GM23338 (cell line): Measurements from ENCODE around the gene SLC22A5. TPM values are rescaled to one million over a fixed set of nuclear protein-coding genes. Genes with fewer than 3 reads are reported as not detected.

Experiments used
- ATAC-seq: fragments of 200-7000 bp; cut with Tn5 transposase; 3 replicates; pipeline ENCODE4 v1.9.1; 2020
- DNase-seq: peaks from one replicate; pipeline ENCODE4 v3.0.0-alpha.2; 2015; ENCODE audit warnings: low spot score
- H2AFZ ChIP-seq: fragments of 200-600 bp; sonication (generic); 2 replicates; pipeline ENCODE4 v1.8.0; 2016; ENCODE audit warnings: antibody characterized with exemption, mild to moderate bottlenecking, moderate library complexity
- H3F3A ChIP-seq: fragments of 200-600 bp; sonication (generic); replicated peaks from 2 replicates; pipeline ENCODE4 v1.8.0; 2017; ENCODE audit warnings: antibody characterized with exemption, mixed run types, low read depth
- H3K27ac ChIP-seq: fragments of 200-600 bp; sonication (generic); 2 replicates; pipeline ENCODE4 v1.6.1; 2016; ENCODE audit warnings: low read depth
- H3K27me3 ChIP-seq: fragments of 200-600 bp; sonication (generic); 2 replicates; pipeline ENCODE4 v1.8.0; 2016; ENCODE audit warnings: mild to moderate bottlenecking, mixed run types, moderate library complexity; ENCODE audit not compliant: insufficient read depth
- H3K36me3 ChIP-seq: fragments of 200-600 bp; sonication (generic); 2 replicates; pipeline ENCODE4 v1.8.0; 2016; ENCODE audit warnings: mild to moderate bottlenecking; ENCODE audit not compliant: insufficient read depth
- H3K4me1 ChIP-seq: fragments of 200-600 bp; sonication (generic); 2 replicates; pipeline ENCODE4 v1.8.0; 2016; ENCODE audit warnings: mild to moderate bottlenecking, moderate library complexity; ENCODE audit not compliant: insufficient read depth
- H3K4me2 ChIP-seq: fragments of 200-600 bp; sonication (generic); 2 replicates; pipeline ENCODE4 v1.7.1; 2017; ENCODE audit warnings: mixed run types
- H3K4me3 ChIP-seq: fragments of 200-600 bp; sonication (generic); 2 replicates; pipeline ENCODE4 v1.6.1; 2016; ENCODE audit warnings: mixed run types
- H3K79me2 ChIP-seq: fragments of 200-600 bp; sonication (generic); replicated peaks from 2 replicates; pipeline ENCODE4 v1.8.0; 2017; ENCODE audit warnings: mild to moderate bottlenecking; ENCODE audit not compliant: insufficient read depth
- H3K9me2 ChIP-seq: fragments of 200-600 bp; sonication (generic); 2 replicates; pipeline ENCODE4 v1.8.0; 2017; ENCODE audit not compliant: insufficient read depth
- H4K20me1 ChIP-seq: fragments of 200-600 bp; sonication (generic); replicated peaks from 2 replicates; pipeline ENCODE4 v1.8.0; 2017; ENCODE audit warnings: mild to moderate bottlenecking; ENCODE audit not compliant: insufficient read depth
- H3K27ac Mint-ChIP-seq: 2 replicates; pipeline ENCODE4 v1.8.0; 2020; ENCODE audit warnings: inconsistent platforms, mild to moderate bottlenecking, moderate library complexity, mixed read lengths
- H3K27me3 Mint-ChIP-seq: 3 replicates; pipeline ENCODE4 v1.8.0; 2022; ENCODE audit warnings: low read depth, mild to moderate bottlenecking, moderate library complexity, mixed read lengths, inconsistent platforms; ENCODE audit not compliant: insufficient read depth, poor library complexity
- H3K36me3 Mint-ChIP-seq: 3 replicates; pipeline ENCODE4 v1.8.0; 2021; ENCODE audit warnings: low read depth, mild to moderate bottlenecking, inconsistent platforms, moderate library complexity, mixed read lengths
- H3K4me1 Mint-ChIP-seq: 3 replicates; pipeline ENCODE4 v1.8.0; 2020; ENCODE audit warnings: mild to moderate bottlenecking, inconsistent platforms, mixed read lengths
- H3K4me3 Mint-ChIP-seq: 3 replicates; pipeline ENCODE4 v1.8.0; 2021; ENCODE audit warnings: moderate library complexity, mild to moderate bottlenecking, inconsistent platforms, mixed read lengths
- H3K9me3 Mint-ChIP-seq: 3 replicates; pipeline ENCODE4 v1.8.0; 2020; ENCODE audit warnings: moderate library complexity, mild to moderate bottlenecking, inconsistent platforms, mixed read lengths
- CREB1 ChIP-seq: fragments of 250-450 bp; sonication (Bioruptor Pico); IDR thresholded peaks from 2 replicates; pipeline ENCODE4 v1.5.0; 2020; ENCODE audit warnings: low read depth, mild to moderate bottlenecking, moderate library complexity
- EZH2 ChIP-seq: fragments of 200-600 bp; sonication (generic); IDR thresholded peaks from one replicate; pipeline ENCODE4 v1.8.0; 2017; ENCODE audit warnings: antibody characterized with exemption, mild to moderate bottlenecking, low read depth; ENCODE audit not compliant: unreplicated experiment
- EZH2phosphoT487 ChIP-seq: fragments of 200-600 bp; sonication (generic); IDR thresholded peaks from one replicate; pipeline ENCODE4 v1.8.1; 2018; ENCODE audit warnings: antibody characterized with exemption; ENCODE audit not compliant: unreplicated experiment
- JUNB ChIP-seq: IDR thresholded peaks from one replicate; pipeline ENCODE4 v1.6.1; 2016; ENCODE audit warnings: antibody characterized with exemption; ENCODE audit not compliant: unreplicated experiment
- NANOG ChIP-seq: IDR thresholded peaks from 2 replicates; pipeline ENCODE4 v1.6.1; 2016; ENCODE audit warnings: antibody characterized with exemption, borderline replicate concordance
- POLR2AphosphoS5 ChIP-seq: IDR thresholded peaks from 2 replicates; pipeline ENCODE4 v1.6.1; 2016; ENCODE audit warnings: antibody characterized with exemption, low read depth
- STAT1 ChIP-seq: IDR thresholded peaks from one replicate; pipeline ENCODE4 v1.6.1; 2016; ENCODE audit warnings: antibody characterized with exemption; ENCODE audit not compliant: unreplicated experiment
- ZNF114 ChIP-seq: fragments of 250-450 bp; sonication (Bioruptor Pico); IDR thresholded peaks from 2 replicates; pipeline ENCODE4 v1.5.0; 2020; ENCODE audit warnings: mild to moderate bottlenecking, moderate library complexity
- ZNF331 ChIP-seq: fragments of 250-450 bp; sonication (Bioruptor Pico); IDR thresholded peaks from 2 replicates; pipeline ENCODE4 v1.5.0; 2020; ENCODE audit warnings: low read depth, mild to moderate bottlenecking, moderate library complexity
- polyA plus RNA-seq: library from polyadenylated mRNA; unstranded; fragments of >200 nt; fragmentation: Nextera tagmentation; extraction: Ambion mirVana; gene quantifications from 2 replicates; pipeline ENCODE4 v1.2.1, GENCODE V29; 2016
- total RNA-seq: library from RNA; depleted of rRNA; stranded (reverse); fragments of >200 nt; shearing (Covaris generic); gene quantifications from 2 replicates; pipeline ENCODE4 v1.2.3, GENCODE V29; 2014
- TF ChIP-seq, protein P1 (sequence below), 2 experiments: fragments of 200-600 bp in 1 of 2; sonication (generic) in 1 of 2; conservative IDR thresholded peaks; 2 replicates each; pipeline versions ENCODE4 v1.5.1 to v1.6.1; 2016 to 2017; ENCODE audit warnings: antibody characterized with exemption in 2 of 2, low read depth in 2 of 2, mild to moderate bottlenecking in 2 of 2, moderate library complexity in 1 of 2
- TF ChIP-seq, protein P2 (sequence below): IDR thresholded peaks from 2 replicates; pipeline ENCODE4 v1.6.1; 2016; ENCODE audit warnings: antibody characterized with exemption
- TF ChIP-seq, protein P3 (sequence below): IDR thresholded peaks from one replicate; pipeline ENCODE4 v1.6.1; 2018; ENCODE audit warnings: antibody characterized with exemption; ENCODE audit not compliant: unreplicated experiment
- TF ChIP-seq, protein P4 (sequence below): fragments of 250-450 bp; sonication (Bioruptor Pico); IDR thresholded peaks from 2 replicates; pipeline ENCODE4 v1.5.0; 2020; ENCODE audit warnings: mild to moderate bottlenecking, moderate library complexity

SLC22A5 gene
- total and polyA plus RNA-seq, 2 experiments from 2014 or later, result 1.9 to 2.4 TPM

DNA sequence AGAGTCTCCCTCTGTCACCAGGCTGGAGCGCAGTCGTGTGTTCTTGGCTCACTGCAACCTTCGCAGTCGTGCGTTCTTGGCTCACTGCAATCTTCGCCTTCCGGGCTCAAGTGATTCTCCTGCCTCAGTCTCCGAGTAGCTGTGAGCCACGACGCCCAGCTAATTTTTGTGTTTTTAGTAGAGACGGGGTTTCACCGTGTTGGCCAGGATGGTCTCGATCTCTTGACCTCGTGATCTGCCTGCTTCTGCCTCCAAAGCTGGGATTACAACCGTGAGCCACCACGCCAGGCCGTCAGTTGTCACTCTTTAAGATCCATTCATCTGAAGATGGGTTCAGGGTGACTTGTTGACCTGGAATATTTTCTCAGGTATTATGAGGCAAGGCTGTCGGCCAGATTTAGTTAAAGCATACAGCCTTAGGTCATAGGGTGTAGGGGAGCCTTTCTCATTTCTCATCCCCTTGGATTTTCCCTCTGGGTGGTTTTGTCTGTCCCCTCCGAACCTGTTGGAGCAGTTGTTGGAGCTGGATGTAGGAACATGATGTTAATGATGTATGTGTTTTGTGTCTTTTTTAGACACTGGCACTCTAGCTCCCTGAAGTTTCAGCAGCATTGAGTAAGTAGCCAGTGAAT is 1.6 kb downstream of the SLC22A5 start:
- Histone ChIP-seq H3K27ac (no peak overlapping the region), H3F3A (no peaks in the 10 kb centered on the region), H3K27me3 (peaks cover 22% of the 10 kb centered on the region), H3K79me2 (no peaks in the 10 kb centered on the region), H3K4me1 (no peaks in the 10 kb centered on the region; the same call in 1 of the 2 replicates), H3K36me3 (no peaks in the 10 kb centered on the region), H3K4me2 (peak overlapping the region; percentile 71; the same call in 1 of the 2 replicates), H3K9me2 (no peaks in the 10 kb centered on the region), H3K4me3 (no peak overlapping the region), H4K20me1 (no peaks in the 10 kb centered on the region), H2AFZ (no peak overlapping the region)
- DNase-seq, result no peak
- Mint-ChIP-seq H3K4me1 (peaks cover 8% of the 10 kb centered on the region), H3K27me3 (peaks cover 15% of the 10 kb centered on the region), H3K9me3 (no peaks in the 10 kb centered on the region), H3K36me3 (no peaks in the 10 kb centered on the region), H3K4me3 (peak overlapping the region; percentile 82), H3K27ac (no peak overlapping the region)
- ATAC-seq, result no peak
- TF ChIP-seq, protein P1, sequence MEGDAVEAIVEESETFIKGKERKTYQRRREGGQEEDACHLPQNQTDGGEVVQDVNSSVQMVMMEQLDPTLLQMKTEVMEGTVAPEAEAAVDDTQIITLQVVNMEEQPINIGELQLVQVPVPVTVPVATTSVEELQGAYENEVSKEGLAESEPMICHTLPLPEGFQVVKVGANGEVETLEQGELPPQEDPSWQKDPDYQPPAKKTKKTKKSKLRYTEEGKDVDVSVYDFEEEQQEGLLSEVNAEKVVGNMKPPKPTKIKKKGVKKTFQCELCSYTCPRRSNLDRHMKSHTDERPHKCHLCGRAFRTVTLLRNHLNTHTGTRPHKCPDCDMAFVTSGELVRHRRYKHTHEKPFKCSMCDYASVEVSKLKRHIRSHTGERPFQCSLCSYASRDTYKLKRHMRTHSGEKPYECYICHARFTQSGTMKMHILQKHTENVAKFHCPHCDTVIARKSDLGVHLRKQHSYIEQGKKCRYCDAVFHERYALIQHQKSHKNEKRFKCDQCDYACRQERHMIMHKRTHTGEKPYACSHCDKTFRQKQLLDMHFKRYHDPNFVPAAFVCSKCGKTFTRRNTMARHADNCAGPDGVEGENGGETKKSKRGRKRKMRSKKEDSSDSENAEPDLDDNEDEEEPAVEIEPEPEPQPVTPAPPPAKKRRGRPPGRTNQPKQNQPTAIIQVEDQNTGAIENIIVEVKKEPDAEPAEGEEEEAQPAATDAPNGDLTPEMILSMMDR (conservative IDR thresholded peaks at IDR 0.05; ENCODE audit: low read depth in 2 of 2), result no peak
- TF ChIP-seq, protein P2, sequence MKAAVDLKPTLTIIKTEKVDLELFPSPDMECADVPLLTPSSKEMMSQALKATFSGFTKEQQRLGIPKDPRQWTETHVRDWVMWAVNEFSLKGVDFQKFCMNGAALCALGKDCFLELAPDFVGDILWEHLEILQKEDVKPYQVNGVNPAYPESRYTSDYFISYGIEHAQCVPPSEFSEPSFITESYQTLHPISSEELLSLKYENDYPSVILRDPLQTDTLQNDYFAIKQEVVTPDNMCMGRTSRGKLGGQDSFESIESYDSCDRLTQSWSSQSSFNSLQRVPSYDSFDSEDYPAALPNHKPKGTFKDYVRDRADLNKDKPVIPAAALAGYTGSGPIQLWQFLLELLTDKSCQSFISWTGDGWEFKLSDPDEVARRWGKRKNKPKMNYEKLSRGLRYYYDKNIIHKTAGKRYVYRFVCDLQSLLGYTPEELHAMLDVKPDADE, result no peak
- TF ChIP-seq JUNB (no peak), ZNF114 (CRISPR knock-in tag) (no peak), STAT1 (no peak), EZH2phosphoT487 (no peak), NANOG (no peak), ZNF331 (CRISPR knock-in tag) (no peak), CREB1 (CRISPR knock-in tag) (no peak), POLR2AphosphoS5 (no peak), EZH2 (no peak)
- TF ChIP-seq, protein P3, sequence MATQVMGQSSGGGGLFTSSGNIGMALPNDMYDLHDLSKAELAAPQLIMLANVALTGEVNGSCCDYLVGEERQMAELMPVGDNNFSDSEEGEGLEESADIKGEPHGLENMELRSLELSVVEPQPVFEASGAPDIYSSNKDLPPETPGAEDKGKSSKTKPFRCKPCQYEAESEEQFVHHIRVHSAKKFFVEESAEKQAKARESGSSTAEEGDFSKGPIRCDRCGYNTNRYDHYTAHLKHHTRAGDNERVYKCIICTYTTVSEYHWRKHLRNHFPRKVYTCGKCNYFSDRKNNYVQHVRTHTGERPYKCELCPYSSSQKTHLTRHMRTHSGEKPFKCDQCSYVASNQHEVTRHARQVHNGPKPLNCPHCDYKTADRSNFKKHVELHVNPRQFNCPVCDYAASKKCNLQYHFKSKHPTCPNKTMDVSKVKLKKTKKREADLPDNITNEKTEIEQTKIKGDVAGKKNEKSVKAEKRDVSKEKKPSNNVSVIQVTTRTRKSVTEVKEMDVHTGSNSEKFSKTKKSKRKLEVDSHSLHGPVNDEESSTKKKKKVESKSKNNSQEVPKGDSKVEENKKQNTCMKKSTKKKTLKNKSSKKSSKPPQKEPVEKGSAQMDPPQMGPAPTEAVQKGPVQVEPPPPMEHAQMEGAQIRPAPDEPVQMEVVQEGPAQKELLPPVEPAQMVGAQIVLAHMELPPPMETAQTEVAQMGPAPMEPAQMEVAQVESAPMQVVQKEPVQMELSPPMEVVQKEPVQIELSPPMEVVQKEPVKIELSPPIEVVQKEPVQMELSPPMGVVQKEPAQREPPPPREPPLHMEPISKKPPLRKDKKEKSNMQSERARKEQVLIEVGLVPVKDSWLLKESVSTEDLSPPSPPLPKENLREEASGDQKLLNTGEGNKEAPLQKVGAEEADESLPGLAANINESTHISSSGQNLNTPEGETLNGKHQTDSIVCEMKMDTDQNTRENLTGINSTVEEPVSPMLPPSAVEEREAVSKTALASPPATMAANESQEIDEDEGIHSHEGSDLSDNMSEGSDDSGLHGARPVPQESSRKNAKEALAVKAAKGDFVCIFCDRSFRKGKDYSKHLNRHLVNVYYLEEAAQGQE, result no peak
- TF ChIP-seq, protein P4, sequence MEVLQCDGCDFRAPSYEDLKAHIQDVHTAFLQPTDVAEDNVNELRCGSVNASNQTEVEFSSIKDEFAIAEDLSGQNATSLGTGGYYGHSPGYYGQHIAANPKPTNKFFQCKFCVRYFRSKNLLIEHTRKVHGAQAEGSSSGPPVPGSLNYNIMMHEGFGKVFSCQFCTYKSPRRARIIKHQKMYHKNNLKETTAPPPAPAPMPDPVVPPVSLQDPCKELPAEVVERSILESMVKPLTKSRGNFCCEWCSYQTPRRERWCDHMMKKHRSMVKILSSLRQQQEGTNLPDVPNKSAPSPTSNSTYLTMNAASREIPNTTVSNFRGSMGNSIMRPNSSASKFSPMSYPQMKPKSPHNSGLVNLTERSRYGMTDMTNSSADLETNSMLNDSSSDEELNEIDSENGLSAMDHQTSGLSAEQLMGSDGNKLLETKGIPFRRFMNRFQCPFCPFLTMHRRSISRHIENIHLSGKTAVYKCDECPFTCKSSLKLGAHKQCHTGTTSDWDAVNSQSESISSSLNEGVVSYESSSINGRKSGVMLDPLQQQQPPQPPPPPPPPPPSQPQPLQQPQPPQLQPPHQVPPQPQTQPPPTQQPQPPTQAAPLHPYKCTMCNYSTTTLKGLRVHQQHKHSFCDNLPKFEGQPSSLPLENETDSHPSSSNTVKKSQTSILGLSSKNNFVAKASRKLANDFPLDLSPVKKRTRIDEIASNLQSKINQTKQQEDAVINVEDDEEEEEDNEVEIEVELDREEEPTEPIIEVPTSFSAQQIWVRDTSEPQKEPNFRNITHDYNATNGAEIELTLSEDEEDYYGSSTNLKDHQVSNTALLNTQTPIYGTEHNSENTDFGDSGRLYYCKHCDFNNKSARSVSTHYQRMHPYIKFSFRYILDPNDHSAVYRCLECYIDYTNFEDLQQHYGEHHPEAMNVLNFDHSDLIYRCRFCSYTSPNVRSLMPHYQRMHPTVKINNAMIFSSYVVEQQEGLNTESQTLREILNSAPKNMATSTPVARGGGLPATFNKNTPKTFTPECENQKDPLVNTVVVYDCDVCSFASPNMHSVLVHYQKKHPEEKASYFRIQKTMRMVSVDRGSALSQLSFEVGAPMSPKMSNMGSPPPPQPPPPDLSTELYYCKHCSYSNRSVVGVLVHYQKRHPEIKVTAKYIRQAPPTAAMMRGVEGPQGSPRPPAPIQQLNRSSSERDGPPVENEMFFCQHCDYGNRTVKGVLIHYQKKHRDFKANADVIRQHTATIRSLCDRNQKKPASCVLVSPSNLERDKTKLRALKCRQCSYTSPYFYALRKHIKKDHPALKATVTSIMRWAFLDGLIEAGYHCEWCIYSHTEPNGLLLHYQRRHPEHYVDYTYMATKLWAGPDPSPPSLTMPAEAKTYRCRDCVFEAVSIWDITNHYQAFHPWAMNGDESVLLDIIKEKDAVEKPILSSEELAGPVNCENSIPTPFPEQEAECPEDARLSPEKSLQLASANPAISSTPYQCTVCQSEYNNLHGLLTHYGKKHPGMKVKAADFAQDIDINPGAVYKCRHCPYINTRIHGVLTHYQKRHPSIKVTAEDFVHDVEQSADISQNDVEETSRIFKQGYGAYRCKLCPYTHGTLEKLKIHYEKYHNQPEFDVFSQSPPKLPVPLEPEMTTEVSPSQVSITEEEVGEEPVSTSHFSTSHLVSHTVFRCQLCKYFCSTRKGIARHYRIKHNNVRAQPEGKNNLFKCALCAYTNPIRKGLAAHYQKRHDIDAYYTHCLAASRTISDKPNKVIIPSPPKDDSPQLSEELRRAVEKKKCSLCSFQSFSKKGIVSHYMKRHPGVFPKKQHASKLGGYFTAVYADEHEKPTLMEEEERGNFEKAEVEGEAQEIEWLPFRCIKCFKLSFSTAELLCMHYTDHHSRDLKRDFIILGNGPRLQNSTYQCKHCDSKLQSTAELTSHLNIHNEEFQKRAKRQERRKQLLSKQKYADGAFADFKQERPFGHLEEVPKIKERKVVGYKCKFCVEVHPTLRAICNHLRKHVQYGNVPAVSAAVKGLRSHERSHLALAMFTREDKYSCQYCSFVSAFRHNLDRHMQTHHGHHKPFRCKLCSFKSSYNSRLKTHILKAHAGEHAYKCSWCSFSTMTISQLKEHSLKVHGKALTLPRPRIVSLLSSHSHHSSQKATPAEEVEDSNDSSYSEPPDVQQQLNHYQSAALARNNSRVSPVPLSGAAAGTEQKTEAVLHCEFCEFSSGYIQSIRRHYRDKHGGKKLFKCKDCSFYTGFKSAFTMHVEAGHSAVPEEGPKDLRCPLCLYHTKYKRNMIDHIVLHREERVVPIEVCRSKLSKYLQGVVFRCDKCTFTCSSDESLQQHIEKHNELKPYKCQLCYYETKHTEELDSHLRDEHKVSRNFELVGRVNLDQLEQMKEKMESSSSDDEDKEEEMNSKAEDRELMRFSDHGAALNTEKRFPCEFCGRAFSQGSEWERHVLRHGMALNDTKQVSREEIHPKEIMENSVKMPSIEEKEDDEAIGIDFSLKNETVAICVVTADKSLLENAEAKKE (CRISPR knock-in tag), result no peak
